Measurements from ENCODE around the gene JAZF1. TPM values are rescaled to one million over a fixed set of nuclear protein-coding genes. Genes with fewer than 3 reads are reported as not detected.

Gene JAZF1
- total RNA-seq, 1 experiment from 2014 or later = 1.5 TPM

DNA sequence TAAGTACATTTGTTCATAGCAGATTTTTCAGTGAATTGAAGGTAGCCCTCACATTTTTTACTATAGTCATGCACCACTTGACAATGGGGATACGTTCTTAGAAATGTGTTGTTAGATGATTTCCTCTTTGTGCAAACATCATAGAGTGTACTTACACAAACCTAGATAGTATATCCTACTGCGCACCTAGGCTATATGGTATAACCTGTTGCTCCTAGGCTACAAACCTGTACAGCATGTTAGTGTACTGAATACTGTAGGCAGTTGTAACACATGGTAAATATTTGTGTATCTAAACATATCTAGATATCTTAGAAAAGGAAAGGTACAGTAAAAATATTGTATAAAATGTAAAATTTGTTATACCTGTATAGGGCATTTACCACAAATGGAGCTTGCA lies 399.4 kb downstream of the JAZF1 start:
- ChIA-PET CTCF (no interaction called here), POLR2A (ENCODE audit: low non-redundant PET) (no interaction called here)
- H3K36me3 ChIP-seq (ENCODE audit: insufficient read depth, low read length, poor library complexity, severe bottlenecking) = no peaks in the 10 kb centered on the region
- no peaks in the 10 kb centered on the region for H3K9me3 ChIP-seq (ENCODE audit: low read depth, low read length, poor library complexity, severe bottlenecking)
- no peak overlapping the region for H3K27ac ChIP-seq (ENCODE audit: low read depth, low read length, poor library complexity, severe bottlenecking)
- no peaks in the 10 kb centered on the region for H3K27me3 ChIP-seq (replicated peaks; ENCODE audit: insufficient read depth, low read depth, low read length, poor library complexity)
- no peak for DNase-seq (ENCODE audit: low spot score)
- no peak overlapping the region for H3K4me3 ChIP-seq (ENCODE audit: low read depth, low read length, poor library complexity, severe bottlenecking)
- no TSS peak for BruUV-seq (replicated peaks)
- no peaks in the 10 kb centered on the region for H3K4me1 ChIP-seq (ENCODE audit: insufficient read depth, low read length, poor library complexity, severe bottlenecking)
- TF ChIP-seq, protein P1, sequence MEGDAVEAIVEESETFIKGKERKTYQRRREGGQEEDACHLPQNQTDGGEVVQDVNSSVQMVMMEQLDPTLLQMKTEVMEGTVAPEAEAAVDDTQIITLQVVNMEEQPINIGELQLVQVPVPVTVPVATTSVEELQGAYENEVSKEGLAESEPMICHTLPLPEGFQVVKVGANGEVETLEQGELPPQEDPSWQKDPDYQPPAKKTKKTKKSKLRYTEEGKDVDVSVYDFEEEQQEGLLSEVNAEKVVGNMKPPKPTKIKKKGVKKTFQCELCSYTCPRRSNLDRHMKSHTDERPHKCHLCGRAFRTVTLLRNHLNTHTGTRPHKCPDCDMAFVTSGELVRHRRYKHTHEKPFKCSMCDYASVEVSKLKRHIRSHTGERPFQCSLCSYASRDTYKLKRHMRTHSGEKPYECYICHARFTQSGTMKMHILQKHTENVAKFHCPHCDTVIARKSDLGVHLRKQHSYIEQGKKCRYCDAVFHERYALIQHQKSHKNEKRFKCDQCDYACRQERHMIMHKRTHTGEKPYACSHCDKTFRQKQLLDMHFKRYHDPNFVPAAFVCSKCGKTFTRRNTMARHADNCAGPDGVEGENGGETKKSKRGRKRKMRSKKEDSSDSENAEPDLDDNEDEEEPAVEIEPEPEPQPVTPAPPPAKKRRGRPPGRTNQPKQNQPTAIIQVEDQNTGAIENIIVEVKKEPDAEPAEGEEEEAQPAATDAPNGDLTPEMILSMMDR (conservative IDR thresholded peaks at IDR 0.05; ENCODE audit: low read depth, low read length) = no peak
- TF ChIP-seq EZH2 (IDR thresholded peaks at IDR 0.05; ENCODE audit: borderline replicate concordance, low read depth, low read length, poor library complexity, severe bottlenecking) = no peak
- intact Hi-C loops (cut with micrococcal nuclease; ENCODE audit: unreplicated experiment) = loop anchor here (5.0 kb wide), 1 partner anchor 584 kb away; no protein-coding TSS in a partner anchor

Other genes starting within 250 kb of the JAZF1 start
- 7.1 and 10.3 TPM in 2 replicates for gene CREB5, start 231.7 kb upstream of the JAZF1 start, total RNA-seq (2021)